GM12878 (cell line): ENCODE data around the gene LRCH3. TPM values are rescaled to one million over a fixed set of nuclear protein-coding genes. Genes with fewer than 3 reads are reported as not detected.

ENCODE experiments used
- ATAC-seq: fragments of 200-7000 bp; cut with Tn5 transposase; 3 replicates; pipeline ENCODE4 v1.9.1; 2020; ENCODE audit warnings: mild to moderate bottlenecking, moderate library complexity
- BruUV-seq: library from RNA; stranded (reverse); fragments of 400-500 nt; replicated peaks from 2 replicates; lab custom pipeline; 2021; lab: Mats Ljungman, UMichigan
- CTCF ChIA-PET: fragments of 300-600 bp; sonication (Branson Sonifier 250); formaldehyde crosslinking; extraction: SDS; loops from one replicate; lab custom pipeline; 2021; ENCODE audit warnings: inconsistent platforms; lab: Yijun Ruan, JAX
- POLR2A ChIA-PET: fragments of 350-600 bp; formaldehyde crosslinking; extraction: SDS; loops from one replicate; lab custom pipeline; 2021; ENCODE audit warnings: inconsistent platforms; lab: Charles Lee
- RAD21 ChIA-PET: fragments of 300-600 bp; sonication (Branson Sonifier 250); formaldehyde crosslinking; loops from one replicate; lab custom pipeline; 2023; ENCODE audit warnings: antibody characterized with exemption; ENCODE audit not compliant: unreplicated experiment; lab: Charles Lee
- SMC1A ChIA-PET: fragments of 300-600 bp; sonication (Branson Sonifier 250); formaldehyde crosslinking; loops from one replicate; lab custom pipeline; 2023; ENCODE audit not compliant: unreplicated experiment, uncharacterized antibody; lab: Charles Lee
- DNase-seq: peaks from one replicate; pipeline ENCODE4 v3.0.0-alpha.2; 2011; ENCODE audit warnings: low read depth, low spot score
- FAIRE-seq: peaks from 3 replicates; lab custom pipeline; 2011; peaks lifted over from hg19 to GRCh38; lab: Jason Lieb, UNC
- H2AFZ ChIP-seq: 2 replicates; pipeline ENCODE4 v1.6.0; 2011; ENCODE audit warnings: low read depth, low read length, control low read depth; ENCODE audit not compliant: control insufficient read depth
- H3K27ac ChIP-seq: 2 replicates; pipeline ENCODE4 v1.5.1; 2011; ENCODE audit warnings: control low read depth; ENCODE audit not compliant: control insufficient read depth, insufficient read depth
- H3K27me3 ChIP-seq, 2 experiments: replicated peaks in 1 of 2; 2 replicates each; pipeline versions ENCODE4 v1.6.0 to v1.6.1; 2011; ENCODE audit warnings: low read length in 1 of 2; ENCODE audit not compliant: control insufficient read depth in 2 of 2, insufficient read depth in 2 of 2
- H3K36me3 ChIP-seq, 2 experiments: 2 replicates each; pipeline ENCODE4 v1.5.1; 2011; ENCODE audit warnings: low read length in 1 of 2; ENCODE audit not compliant: control insufficient read depth in 2 of 2, insufficient read depth in 2 of 2
- H3K4me1 ChIP-seq: 2 replicates; pipeline ENCODE4 v1.6.1; 2011; ENCODE audit warnings: mild to moderate bottlenecking, low read length, moderate library complexity, mixed read lengths; ENCODE audit not compliant: control insufficient read depth, insufficient read depth
- H3K4me2 ChIP-seq: 2 replicates; pipeline ENCODE4 v1.6.0; 2011; ENCODE audit warnings: control low read depth; ENCODE audit not compliant: control insufficient read depth, insufficient read depth
- H3K4me3 ChIP-seq: fragments of 200-600 bp; sonication (generic); 2 replicates; pipeline ENCODE4 v1.5.1; 2016
- H3K79me2 ChIP-seq: 2 replicates; pipeline ENCODE4 v1.6.0; 2011; ENCODE audit warnings: low read length; ENCODE audit not compliant: control insufficient read depth, insufficient read depth
- H3K9ac ChIP-seq: 2 replicates; pipeline ENCODE4 v1.8.0; 2011; ENCODE audit warnings: low read length, control low read depth, mixed read lengths; ENCODE audit not compliant: control insufficient read depth, insufficient read depth
- H3K9me3 ChIP-seq: replicated peaks from 3 replicates; pipeline ENCODE4 v1.5.1; 2011; ENCODE audit warnings: mild to moderate bottlenecking, low read length; ENCODE audit not compliant: control insufficient read depth, insufficient read depth
- H4K20me1 ChIP-seq: 2 replicates; pipeline ENCODE4 v1.6.0; 2011; ENCODE audit not compliant: control insufficient read depth, insufficient read depth
- BACH1 ChIP-seq: fragments of 450-650 bp; IDR thresholded peaks from 2 replicates; pipeline ENCODE4 v1.6.1; 2017; ENCODE audit warnings: mild to moderate bottlenecking, borderline replicate concordance
- CREM ChIP-seq: IDR thresholded peaks from 2 replicates; pipeline ENCODE4 v1.6.1; 2014; ENCODE audit warnings: antibody characterized with exemption, low read depth
- IKZF1 ChIP-seq: fragments of 450-650 bp; conservative IDR thresholded peaks from 2 replicates; pipeline ENCODE4 v1.6.1; 2017; ENCODE audit warnings: antibody characterized with exemption, mild to moderate bottlenecking
- IKZF2 ChIP-seq, 2 experiments: fragments of 450-650 bp; IDR thresholded peaks; 2 replicates each; pipeline ENCODE4 v1.6.1; 2017; ENCODE audit warnings: mild to moderate bottlenecking in 2 of 2, moderate library complexity in 2 of 2
- IRF4 ChIP-seq: IDR thresholded peaks from 2 replicates; pipeline ENCODE4 v1.6.1; 2011; ENCODE audit warnings: low read depth, low read length
- JUNB ChIP-seq: IDR thresholded peaks from 2 replicates; pipeline ENCODE4 v1.6.1; 2016; ENCODE audit warnings: antibody characterized with exemption, mild to moderate bottlenecking
- PML ChIP-seq: IDR thresholded peaks from 2 replicates; pipeline ENCODE4 v1.6.1; 2012; ENCODE audit warnings: low read length, inconsistent platforms
- RUNX3 ChIP-seq: IDR thresholded peaks from 2 replicates; pipeline ENCODE4 v1.6.1; 2012; ENCODE audit warnings: low read length, inconsistent platforms
- TCF12 ChIP-seq: IDR thresholded peaks from 2 replicates; pipeline ENCODE4 v1.6.1; 2011; ENCODE audit warnings: low read depth, mild to moderate bottlenecking, low read length
- ZNF24 ChIP-seq: fragments of 450-650 bp; IDR thresholded peaks from 2 replicates; pipeline ENCODE4 v1.6.1; 2017; ENCODE audit warnings: antibody characterized with exemption, mild to moderate bottlenecking
- ZNF592 ChIP-seq: fragments of 450-650 bp; IDR thresholded peaks from 2 replicates; pipeline ENCODE4 v1.6.1; 2017; ENCODE audit warnings: mild to moderate bottlenecking, moderate library complexity
- WGBS: methylation state at CpG from one replicate; pipeline ENCODE4 v1.1.6; 2016; ENCODE audit warnings: low lambda C conversion rate; ENCODE audit not compliant: insufficient replicate concordance, insufficient coverage; ENCODE audit errors: missing lambda C conversion rate; 5-methylcytosine and 5-hydroxymethylcytosine counted together
- in situ Hi-C: fragments of 300-500 bp; cut with MboI; formaldehyde crosslinking; loops from 9 replicates; pipeline ENCODE4 v1.14.3; 2018; ENCODE audit warnings: mixed read lengths
- intact Hi-C: fragments of 100-400 bp; cut with micrococcal nuclease; formaldehyde crosslinking; loops from one replicate; pipeline ENCODE4 v1.14.2; 2022; ENCODE audit not compliant: unreplicated experiment
- polyA plus RNA-seq, 11 experiments: library from polyadenylated mRNA; depleted of rRNA in 4 of 11; unstranded in 6 of 11; stranded (reverse) in 5 of 11; fragments of >200 nt; fragmentation: Nextera tagmentation in 4 of 11; fragmentation: Illumina TruSeq in 1 of 11; extraction: Ambion mirVana in 4 of 11; extraction: Trizol in 1 of 11; gene quantifications; 1 replicate in 1 of 11; 2 replicates in 10 of 11; pipeline versions ENCODE4 v1.2.1 to v1.2.3, GENCODE V29; 2011 to 2016; ENCODE audit warnings: inconsistent platforms in 2 of 11, missing spikeins in 2 of 11, low read depth in 1 of 11
- total RNA-seq, 4 experiments: library from RNA; depleted of rRNA in 3 of 4; stranded (reverse); fragments of >200 nt in 3 of 4; fragmentation: Illumina TruSeq in 1 of 4; extraction: Trizol in 1 of 4; gene quantifications; 2 replicates each; pipeline versions ENCODE4 v1.2.1 to v1.2.3, GENCODE V29; 2013 to 2021

The LRCH3 gene
- total and polyA plus RNA-seq, 10 of the 15 experiments (the other 5 are each of a cell fraction or from before 2014, with no cell fraction given) = 3.9 to 136 (median 40.6) TPM

DNA sequence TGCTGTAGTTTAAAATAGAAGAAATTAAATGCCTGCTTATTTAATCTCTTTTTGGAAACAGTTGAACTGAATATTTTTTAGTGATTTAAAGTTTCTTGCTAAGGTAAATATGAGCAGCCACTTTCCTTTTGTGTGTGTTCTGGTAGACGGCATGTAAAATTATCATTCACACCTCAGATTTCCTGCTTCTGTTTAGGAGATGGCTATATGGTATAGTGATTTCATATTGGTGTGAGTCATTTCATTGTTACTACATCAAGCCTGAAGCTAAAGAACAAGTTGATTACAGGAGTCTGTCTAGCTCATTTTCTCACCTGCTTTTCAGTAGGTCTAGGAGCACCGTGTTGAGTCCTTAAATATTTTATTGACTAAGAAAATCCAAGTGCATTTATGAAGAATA, 2.2 kb downstream of the LRCH3 start:
- ChIA-PET POLR2A (interaction anchor here (1.3 to 4.3 kb wide), 4 partner anchors 9 to 79 kb away, joined by 3 to 46 read pairs (median 7); no protein-coding TSS in a partner anchor), SMC1A (interaction anchor here (0.9 to 4.6 kb wide), 10 partner anchors 8 to 111 kb away, joined by 3 to 56 read pairs (median 4); no protein-coding TSS in a partner anchor), RAD21 (interaction anchor here (0.9 to 6.2 kb wide), 9 partner anchors 9 to 80 kb away, joined by 3 to 53 read pairs (median 5); no protein-coding TSS in a partner anchor), CTCF (interaction anchor here (0.8 to 2.6 kb wide), 5 partner anchors 8 to 82 kb away, joined by 3 to 11 read pairs (median 5); no protein-coding TSS in a partner anchor)
- ATAC-seq = peak; percentile 47
- Histone ChIP-seq H3K27me3 (no peaks in the 10 kb centered on the region), H3K4me3 (peak overlapping the region; percentile 70), H3K27ac (peak overlapping the region; percentile 66), H3K4me1 (peaks cover 29% of the 10 kb centered on the region; the same call in 1 of the 2 replicates), H3K4me2 (peak overlapping the region; percentile 65), H2AFZ (no peak overlapping the region), H3K36me3 (no peaks in the 10 kb centered on the region), H4K20me1 (no peaks in the 10 kb centered on the region), H3K9me3 (no peaks in the 10 kb centered on the region; the same call in 2 of the 3 replicates), H3K9ac (peak overlapping the region; percentile 25), H3K79me2 (peaks cover 79% of the 10 kb centered on the region)
- peak; percentile 49 for DNase-seq
- peak in 1 of 2 experiments; percentile 15; a peak in 1 of 4 replicates for TF ChIP-seq IKZF2 (IDR thresholded peaks at IDR 0.05)
- no peak for TF ChIP-seq BACH1
- TF ChIP-seq CREM = peak; percentile 23; the same call in 1 of the 2 replicates
- TF ChIP-seq ZNF592 = no peak
- 0 out of 2 replicates have a peak, but pooled peaks have one; percentile 15 for TF ChIP-seq PML
- TF ChIP-seq IKZF1 = 0 out of 2 replicates have a peak, but pooled peaks have one; percentile 22
- TF ChIP-seq ZNF24 = 0 out of 2 replicates have a peak, but pooled peaks have one; percentile 7
- TF ChIP-seq TCF12 = no peak
- TF ChIP-seq JUNB = peak; percentile 72; the same call in 1 of the 2 replicates
- TF ChIP-seq RUNX3 = peak; percentile 42; the same call in 1 of the 2 replicates
- TF ChIP-seq IRF4 = peak; percentile 45; the same call in 1 of the 2 replicates
- intact Hi-C loops (no loop called here), in situ Hi-C loops (no loop called here)
- BruUV-seq = TSS peak; percentile 17
- peak; percentile 84 for FAIRE-seq
- 3% methylated on average over 2 of the region's 2 CpGs for WGBS
